PC-3 (cell line): Measurements from ENCODE around the gene TMEM44. TPM values are rescaled to one million over a fixed set of nuclear protein-coding genes. Genes with fewer than 3 reads are reported as not detected.

Experiments
- ATAC-seq: fragments of 200-7000 bp; cut with Tn5 transposase; 2 replicates; pipeline ENCODE4 v1.9.1; 2020; ENCODE audit warnings: mild to moderate bottlenecking, moderate library complexity
- BruUV-seq: library from RNA; stranded (reverse); fragments of 400-500 nt; replicated peaks from 2 replicates; lab custom pipeline; 2021; lab: Mats Ljungman, UMichigan
- CTCF ChIA-PET: fragments of 300-600 bp; sonication (Branson Sonifier 250); formaldehyde crosslinking; loops from one replicate; lab custom pipeline; 2022; ENCODE audit warnings: antibody characterized with exemption; lab: Charles Lee
- POLR2A ChIA-PET: fragments of 300-600 bp; sonication (Branson Sonifier 250); formaldehyde crosslinking; loops from one replicate; lab custom pipeline; 2022; ENCODE audit warnings: antibody characterized with exemption; ENCODE audit not compliant: unreplicated experiment; lab: Charles Lee
- DNase-seq: peaks from one replicate; pipeline ENCODE4 v3.0.0-alpha.2; 2015
- H2AFZ ChIP-seq: fragments of 300-600 bp; sonication (generic); 2 replicates; pipeline ENCODE4 v1.6.0; 2016; ENCODE audit warnings: antibody characterized with exemption, low read length
- H3F3A ChIP-seq: fragments of 300-600 bp; sonication (generic); one replicate; pipeline ENCODE4 v1.6.0; 2017; ENCODE audit warnings: antibody characterized with exemption, low read length, control low read depth, mild to moderate bottlenecking; ENCODE audit not compliant: unreplicated experiment
- H3K27ac ChIP-seq: fragments of 300-600 bp; sonication (generic); 2 replicates; pipeline ENCODE4 v1.5.1; 2016; ENCODE audit warnings: mild to moderate bottlenecking, low read length
- H3K27me3 ChIP-seq: fragments of 300-600 bp; sonication (generic); 2 replicates; pipeline ENCODE4 v1.6.1; 2016; ENCODE audit warnings: low read length, mixed read lengths
- H3K36me3 ChIP-seq: fragments of 300-600 bp; sonication (generic); 2 replicates; pipeline ENCODE4 v1.6.1; 2016; ENCODE audit warnings: low read depth, mixed run types, low read length, mixed read lengths
- H3K4me1 ChIP-seq: fragments of 300-600 bp; sonication (generic); 2 replicates; pipeline ENCODE4 v1.5.1; 2016; ENCODE audit warnings: low read length; ENCODE audit not compliant: insufficient read depth
- H3K4me2 ChIP-seq: fragments of 300-600 bp; sonication (generic); 2 replicates; pipeline ENCODE4 v1.6.0; 2016; ENCODE audit warnings: low read length
- H3K4me3 ChIP-seq: fragments of 300-600 bp; sonication (generic); 2 replicates; pipeline ENCODE4 v1.5.1; 2016; ENCODE audit warnings: mild to moderate bottlenecking, low read length, mixed read lengths
- H3K79me2 ChIP-seq: fragments of 300-600 bp; sonication (generic); 2 replicates; pipeline ENCODE4 v1.6.1; 2017; ENCODE audit warnings: low read length, mixed read lengths
- H3K9ac ChIP-seq: fragments of 300-600 bp; sonication (generic); 2 replicates; pipeline ENCODE4 v1.6.0; 2016; ENCODE audit warnings: mild to moderate bottlenecking, low read length
- H3K9me2 ChIP-seq: fragments of 300-600 bp; sonication (generic); replicated peaks from 2 replicates; pipeline ENCODE4 v1.6.1; 2016; ENCODE audit warnings: mixed run types, low read length, mixed read lengths
- H3K9me3 ChIP-seq: fragments of 300-600 bp; sonication (generic); 2 replicates; pipeline ENCODE4 v1.6.1; 2016; ENCODE audit warnings: low read length, mixed read lengths
- H4K20me1 ChIP-seq: fragments of 300-600 bp; sonication (generic); 2 replicates; pipeline ENCODE4 v1.6.1; 2016; ENCODE audit warnings: low read length, mixed read lengths
- EZH2 ChIP-seq: fragments of 300-600 bp; sonication (generic); IDR thresholded peaks from one replicate; pipeline ENCODE4 v1.6.1; 2017; ENCODE audit warnings: antibody characterized with exemption, mild to moderate bottlenecking, low read length; ENCODE audit not compliant: unreplicated experiment
- EZH2phosphoT487 ChIP-seq: fragments of 300-600 bp; sonication (generic); IDR thresholded peaks from 2 replicates; pipeline ENCODE4 v1.6.1; 2018; ENCODE audit warnings: mild to moderate bottlenecking, antibody characterized with exemption, low read length, borderline replicate concordance
- intact Hi-C: fragments of 100-400 bp; cut with micrococcal nuclease; formaldehyde crosslinking; loops from 2 replicates; pipeline ENCODE4 v1.9.0; 2023
- total RNA-seq: library from RNA; depleted of rRNA; stranded (reverse); fragments of >200 nt; gene quantifications from 2 replicates; pipeline ENCODE4 v1.2.3, GENCODE V29; 2014
- TF ChIP-seq, protein P1 (sequence below): fragments of 300-600 bp; sonication (generic); conservative IDR thresholded peaks from 2 replicates; pipeline ENCODE4 v1.5.1; 2017; ENCODE audit warnings: antibody characterized with exemption, low read depth, mild to moderate bottlenecking, low read length

The TMEM44 gene
- total RNA-seq, 1 experiment from 2014 or later: 16.6 TPM

DNA sequence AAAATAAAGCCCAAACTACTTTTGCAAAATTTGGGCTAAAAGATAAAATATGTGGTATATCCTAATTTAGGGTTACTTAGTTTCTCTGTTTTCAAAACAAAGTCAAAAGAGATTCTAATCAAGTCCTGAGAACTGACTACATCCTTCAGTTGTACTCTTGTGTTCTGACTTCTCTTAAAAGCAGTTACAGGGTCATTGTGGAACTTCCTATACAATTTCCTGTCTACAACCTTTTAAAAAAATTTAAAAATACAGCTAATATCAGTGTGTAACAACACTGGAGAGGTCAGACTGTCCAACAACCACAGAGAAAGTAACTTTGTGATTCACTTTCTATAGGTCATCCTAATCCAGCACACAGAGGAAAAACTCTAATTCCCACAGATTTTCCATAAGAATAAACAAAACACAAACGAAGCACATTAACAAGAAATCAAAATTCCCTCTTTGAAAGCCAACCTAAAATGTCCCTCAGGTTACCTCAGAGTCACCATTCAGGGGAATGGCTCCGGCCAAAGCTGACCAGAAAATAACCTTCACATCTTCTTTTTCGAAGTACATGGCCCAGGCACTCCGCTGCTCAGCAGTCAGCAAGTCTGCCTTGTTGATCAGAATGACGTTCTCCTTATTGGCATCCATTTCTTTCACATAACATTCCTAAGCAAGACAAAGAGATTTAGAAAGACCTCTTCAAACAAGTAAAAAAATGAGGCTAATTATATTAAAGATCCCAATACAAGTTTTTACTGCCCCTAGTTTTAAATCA, 25.4 kb upstream of the TMEM44 start:
- H3K4me1 ChIP-seq: no peaks in the 10 kb centered on the region

DNA sequence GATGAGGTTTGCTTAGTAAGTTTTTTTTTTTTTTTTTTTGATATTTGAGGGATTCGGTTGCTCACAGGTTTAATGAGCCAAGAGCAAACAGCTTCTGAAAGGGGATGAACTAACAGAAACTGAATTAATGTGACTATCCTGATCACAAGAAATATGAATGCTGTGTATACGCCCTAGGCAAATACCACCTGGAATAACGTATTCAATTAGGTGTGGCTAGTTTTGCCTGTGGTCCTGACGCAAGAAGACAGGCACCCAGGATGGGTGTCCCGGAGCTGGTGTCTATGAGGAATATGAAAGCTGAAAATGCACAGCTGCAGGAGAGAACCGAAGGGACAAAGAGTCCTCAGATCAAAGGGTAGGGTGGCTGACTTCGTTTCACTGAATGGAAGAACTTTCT, 24.2 kb upstream of the TMEM44 start:
- Histone ChIP-seq H3K36me3 (peaks cover 69% of the 10 kb centered on the region), H3F3A (no peaks in the 10 kb centered on the region), H3K4me3 (no peak overlapping the region), H3K4me1 (no peaks in the 10 kb centered on the region), H3K79me2 (peaks cover 14% of the 10 kb centered on the region; the same call in 1 of the 2 replicates), H3K9me3 (no peaks in the 10 kb centered on the region), H3K9me2 (no peaks in the 10 kb centered on the region), H3K27ac (no peak overlapping the region), H3K27me3 (no peaks in the 10 kb centered on the region), H2AFZ (no peak overlapping the region), H4K20me1 (no peaks in the 10 kb centered on the region), H3K9ac (no peak overlapping the region), H3K4me2 (no peak overlapping the region)
- POLR2A ChIA-PET: interaction anchor here (0.6 kb wide), 1 partner anchor 784 kb away, joined by 6 read pairs; no protein-coding TSS in a partner anchor
- DNase-seq (no peak), ATAC-seq (no peak)
- TF ChIP-seq EZH2phosphoT487 (no peak), EZH2 (no peak)
- TF ChIP-seq, protein P1, sequence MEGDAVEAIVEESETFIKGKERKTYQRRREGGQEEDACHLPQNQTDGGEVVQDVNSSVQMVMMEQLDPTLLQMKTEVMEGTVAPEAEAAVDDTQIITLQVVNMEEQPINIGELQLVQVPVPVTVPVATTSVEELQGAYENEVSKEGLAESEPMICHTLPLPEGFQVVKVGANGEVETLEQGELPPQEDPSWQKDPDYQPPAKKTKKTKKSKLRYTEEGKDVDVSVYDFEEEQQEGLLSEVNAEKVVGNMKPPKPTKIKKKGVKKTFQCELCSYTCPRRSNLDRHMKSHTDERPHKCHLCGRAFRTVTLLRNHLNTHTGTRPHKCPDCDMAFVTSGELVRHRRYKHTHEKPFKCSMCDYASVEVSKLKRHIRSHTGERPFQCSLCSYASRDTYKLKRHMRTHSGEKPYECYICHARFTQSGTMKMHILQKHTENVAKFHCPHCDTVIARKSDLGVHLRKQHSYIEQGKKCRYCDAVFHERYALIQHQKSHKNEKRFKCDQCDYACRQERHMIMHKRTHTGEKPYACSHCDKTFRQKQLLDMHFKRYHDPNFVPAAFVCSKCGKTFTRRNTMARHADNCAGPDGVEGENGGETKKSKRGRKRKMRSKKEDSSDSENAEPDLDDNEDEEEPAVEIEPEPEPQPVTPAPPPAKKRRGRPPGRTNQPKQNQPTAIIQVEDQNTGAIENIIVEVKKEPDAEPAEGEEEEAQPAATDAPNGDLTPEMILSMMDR: no peak
- intact Hi-C loops: no loop called here
- CTCF ChIA-PET: interaction anchor here (0.6 kb wide), 1 partner anchor 15 kb away, joined by 4 read pairs; the partner anchor contains the start of gene LSG1
- no TSS peak for BruUV-seq

More for the DNA sequence above, 25.4 kb upstream of the TMEM44 start:
- Histone ChIP-seq H3K9me3 (no peaks in the 10 kb centered on the region), H3K27me3 (no peaks in the 10 kb centered on the region), H3K79me2 (peaks cover 14% of the 10 kb centered on the region; the same call in 1 of the 2 replicates), H3K4me3 (no peak overlapping the region), H3F3A (no peaks in the 10 kb centered on the region), H3K27ac (no peak overlapping the region), H3K36me3 (peaks cover 66% of the 10 kb centered on the region), H2AFZ (no peak overlapping the region), H3K9me2 (no peaks in the 10 kb centered on the region), H3K9ac (no peak overlapping the region), H4K20me1 (no peaks in the 10 kb centered on the region), H3K4me2 (no peak overlapping the region)
- intact Hi-C loops: no loop called here
- ChIA-PET POLR2A (no interaction called here), CTCF (interaction anchor here (0.6 kb wide), 1 partner anchor 13 kb away, joined by 5 read pairs; no protein-coding TSS in a partner anchor)
- DNase-seq: no peak
- no peak for ATAC-seq
- no peak for TF ChIP-seq EZH2phosphoT487
- no peak for TF ChIP-seq EZH2
- TF ChIP-seq, protein P1: no peak
- no TSS peak for BruUV-seq

DNA sequence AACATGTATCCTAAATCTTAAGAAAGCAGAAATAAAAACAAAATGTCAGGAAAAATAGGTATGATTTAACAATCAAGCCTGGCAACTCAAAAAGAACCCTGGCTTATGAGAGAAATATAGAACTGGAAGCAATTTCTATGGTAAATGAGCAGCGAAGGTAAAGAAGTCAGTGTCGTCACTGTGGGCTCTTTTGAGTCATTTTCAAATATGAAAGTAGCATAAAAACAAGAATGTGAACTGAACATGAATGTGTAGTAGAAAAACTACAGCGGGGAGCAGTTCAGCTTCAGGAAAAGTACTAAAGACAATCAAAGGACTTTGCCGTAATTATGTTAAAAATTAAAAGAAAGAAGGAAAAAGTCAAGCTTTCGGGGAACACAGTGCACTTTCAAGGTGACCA, 21.2 kb upstream of the TMEM44 start:
- Histone ChIP-seq H3K36me3 (peaks cover 70% of the 10 kb centered on the region), H3K79me2 (peaks cover 5% of the 10 kb centered on the region; the same call in 1 of the 2 replicates), H3F3A (no peaks in the 10 kb centered on the region), H4K20me1 (no peaks in the 10 kb centered on the region), H3K9me3 (no peaks in the 10 kb centered on the region), H3K9me2 (no peaks in the 10 kb centered on the region), H3K4me1 (no peaks in the 10 kb centered on the region), H3K4me2 (no peak overlapping the region), H3K4me3 (no peak overlapping the region), H2AFZ (no peak overlapping the region), H3K9ac (no peak overlapping the region), H3K27ac (no peak overlapping the region), H3K27me3 (no peaks in the 10 kb centered on the region)
- no TSS peak for BruUV-seq
- intact Hi-C loops: no loop called here
- no peak for ATAC-seq
- ChIA-PET POLR2A (no interaction called here), CTCF (no interaction called here)
- TF ChIP-seq, protein P1: no peak
- no peak for TF ChIP-seq EZH2
- no peak for TF ChIP-seq EZH2phosphoT487
- DNase-seq: no peak
